Subcutaneous adipose tissue (tissue), 4 donors: Measurements from ENCODE around the gene MAP3K3. TPM values are rescaled to one million over a fixed set of nuclear protein-coding genes. Genes with fewer than 3 reads are reported as not detected.

Experiments
- total RNA-seq, 4 donors: library from RNA; depleted of rRNA; stranded (reverse); fragments of >200 nt; gene quantifications; one replicate each; pipeline ENCODE4 v1.1.0, GENCODE V29; 2016
- TF ChIP-seq, protein P1 (sequence below): fragments of 450-650 bp; IDR thresholded peaks from one replicate; pipeline ENCODE4 v1.5.1; 2016; ENCODE audit warnings: low read depth, mild to moderate bottlenecking, control low read depth, antibody characterized with exemption, moderate library complexity

The MAP3K3 gene
- total RNA-seq, 4 donors from 2014 or later, result 37.7 to 80.8 (median 62.0) TPM

DNA sequence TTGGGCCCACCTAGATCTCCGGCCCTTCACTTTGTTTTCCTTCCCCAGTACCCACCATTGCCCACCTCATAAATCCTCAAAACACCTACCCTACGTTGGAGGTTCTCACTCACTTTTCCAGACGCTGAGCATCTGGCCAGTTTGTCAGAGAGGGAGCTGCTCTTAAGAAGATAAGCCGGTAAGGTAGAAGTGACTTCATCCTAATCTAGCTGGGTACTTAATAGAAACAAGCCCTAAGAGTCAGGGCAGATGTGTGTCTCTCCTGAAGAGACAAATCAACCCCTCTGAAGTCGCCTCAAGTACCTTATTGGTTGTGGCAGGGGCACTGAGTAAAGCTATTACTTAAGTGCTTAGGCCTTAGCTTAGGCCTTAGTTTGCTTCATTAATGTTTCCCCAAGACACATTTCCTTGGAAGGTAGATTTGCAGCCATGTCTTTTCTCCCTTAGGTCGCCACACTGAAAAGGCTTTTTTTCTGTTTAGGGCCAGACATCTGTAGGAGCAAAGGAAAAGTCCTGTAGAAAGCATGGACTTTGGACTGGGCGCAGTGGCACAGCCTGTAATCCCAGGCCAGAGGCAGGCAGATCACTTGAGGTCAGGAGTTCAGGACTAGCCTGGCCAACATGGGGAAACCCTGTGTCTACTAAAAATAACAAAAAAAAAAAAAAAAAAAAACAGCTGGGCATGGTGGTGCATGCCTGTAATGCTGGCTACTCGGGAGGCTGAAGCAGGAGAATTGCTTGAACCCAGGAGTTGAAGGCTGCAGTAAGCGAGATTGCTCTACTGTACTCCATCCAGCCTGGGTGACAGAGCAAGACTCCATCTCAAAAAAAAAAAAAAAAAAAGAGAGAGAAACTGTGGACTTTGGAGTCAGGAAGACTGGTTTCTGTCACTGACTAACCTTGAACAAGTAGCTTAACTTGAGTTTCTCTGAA, 20.5 kb upstream of the MAP3K3 start:
- TF ChIP-seq, protein P1, sequence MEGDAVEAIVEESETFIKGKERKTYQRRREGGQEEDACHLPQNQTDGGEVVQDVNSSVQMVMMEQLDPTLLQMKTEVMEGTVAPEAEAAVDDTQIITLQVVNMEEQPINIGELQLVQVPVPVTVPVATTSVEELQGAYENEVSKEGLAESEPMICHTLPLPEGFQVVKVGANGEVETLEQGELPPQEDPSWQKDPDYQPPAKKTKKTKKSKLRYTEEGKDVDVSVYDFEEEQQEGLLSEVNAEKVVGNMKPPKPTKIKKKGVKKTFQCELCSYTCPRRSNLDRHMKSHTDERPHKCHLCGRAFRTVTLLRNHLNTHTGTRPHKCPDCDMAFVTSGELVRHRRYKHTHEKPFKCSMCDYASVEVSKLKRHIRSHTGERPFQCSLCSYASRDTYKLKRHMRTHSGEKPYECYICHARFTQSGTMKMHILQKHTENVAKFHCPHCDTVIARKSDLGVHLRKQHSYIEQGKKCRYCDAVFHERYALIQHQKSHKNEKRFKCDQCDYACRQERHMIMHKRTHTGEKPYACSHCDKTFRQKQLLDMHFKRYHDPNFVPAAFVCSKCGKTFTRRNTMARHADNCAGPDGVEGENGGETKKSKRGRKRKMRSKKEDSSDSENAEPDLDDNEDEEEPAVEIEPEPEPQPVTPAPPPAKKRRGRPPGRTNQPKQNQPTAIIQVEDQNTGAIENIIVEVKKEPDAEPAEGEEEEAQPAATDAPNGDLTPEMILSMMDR, result no peak

DNA sequence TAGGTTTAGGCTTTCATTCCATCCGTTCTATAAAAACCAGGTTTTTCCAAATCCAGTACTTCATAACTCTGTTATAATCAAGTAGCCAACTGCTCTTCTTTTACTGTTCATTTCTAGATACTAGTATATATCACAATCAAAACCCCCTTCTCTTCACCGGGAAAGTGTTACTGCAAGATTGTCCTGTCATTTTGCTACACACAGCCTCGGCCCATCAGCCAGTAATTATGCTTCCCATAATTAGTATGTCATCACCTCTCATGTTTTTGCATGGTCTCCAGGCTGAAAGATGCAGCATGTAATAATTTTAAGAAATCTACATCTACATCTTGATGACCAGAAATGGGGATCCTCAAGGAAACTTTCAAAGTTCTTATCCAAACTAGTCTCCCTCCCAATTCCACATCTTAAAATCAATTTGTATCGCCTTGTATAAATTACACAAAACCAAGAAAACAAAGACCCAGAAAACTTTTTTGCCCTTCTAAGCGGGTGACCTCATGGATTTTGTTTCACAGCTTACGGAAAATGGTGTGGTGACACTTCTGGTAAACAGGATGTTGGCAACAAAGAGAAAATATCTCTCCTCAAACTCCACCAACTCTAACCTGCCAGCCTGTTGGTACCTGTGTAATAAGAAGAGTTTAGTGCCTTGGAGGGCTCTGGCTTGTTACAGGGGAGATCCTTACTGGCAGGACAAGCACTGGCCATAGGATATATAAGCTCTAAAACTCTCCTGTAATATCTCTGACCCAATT, 12.2 kb upstream of the MAP3K3 start:
- TF ChIP-seq, protein P1, result no peak

DNA sequence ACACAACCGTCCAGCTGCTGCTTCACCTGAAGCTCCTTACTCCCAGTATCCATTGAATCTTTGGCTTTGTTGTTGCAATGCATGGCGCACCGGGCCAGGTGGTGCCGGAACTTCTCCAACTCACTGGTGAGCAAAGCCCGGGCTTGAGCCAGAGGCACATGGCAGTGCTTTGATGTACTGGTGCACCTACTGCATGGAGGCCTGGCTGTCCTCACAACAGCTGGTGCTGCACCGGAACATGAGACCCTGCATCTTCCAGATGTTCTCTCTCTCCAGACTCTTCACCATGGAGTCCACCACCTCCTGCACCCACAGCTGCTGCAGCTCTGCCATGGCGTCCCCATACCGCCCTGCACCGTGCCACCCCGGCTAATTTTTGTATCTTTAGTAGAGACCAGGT, 11.4 kb upstream of the MAP3K3 start:
- TF ChIP-seq, protein P1, result no peak

DNA sequence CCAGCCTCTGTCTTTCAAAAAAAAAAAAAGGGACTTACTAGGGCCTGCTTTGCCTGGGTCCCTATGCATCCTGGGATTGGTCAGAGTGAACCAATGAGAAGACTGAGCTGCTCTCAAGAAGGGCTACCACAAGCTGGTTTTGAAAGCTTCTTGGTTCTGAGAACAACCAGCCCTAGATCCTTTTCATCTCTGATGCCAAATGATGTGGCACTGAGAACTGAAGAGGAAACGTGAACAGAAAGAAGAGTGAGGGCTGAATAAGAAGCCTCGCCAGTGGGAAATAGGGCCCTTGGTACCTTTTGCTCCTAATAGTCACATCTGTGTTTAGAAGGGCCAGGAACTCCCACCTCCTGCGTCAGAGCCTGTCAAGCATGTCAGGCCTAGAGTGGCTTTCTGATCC, 10.9 kb upstream of the MAP3K3 start:
- TF ChIP-seq, protein P1, result no peak

DNA sequence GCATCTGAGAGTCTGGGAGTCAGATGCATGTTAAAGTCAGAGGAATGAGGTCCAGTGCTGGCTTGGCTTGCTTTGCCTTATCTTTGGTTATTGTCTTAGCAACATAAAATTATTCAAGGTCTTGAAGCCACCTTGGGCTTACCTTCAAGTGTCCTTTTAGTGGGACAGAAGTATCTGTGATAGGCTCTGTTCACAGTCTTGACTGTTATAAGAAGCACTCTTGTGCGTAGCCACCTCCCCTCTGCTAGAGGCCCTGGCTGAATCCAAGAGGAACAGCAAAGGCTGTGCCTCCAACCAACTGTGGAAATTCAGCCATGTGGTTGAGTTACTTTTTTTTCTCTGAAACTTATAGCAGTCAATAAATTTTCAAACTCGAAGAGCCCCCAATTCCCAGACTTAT, 8.6 kb upstream of the MAP3K3 start:
- TF ChIP-seq, protein P1, result no peak

DNA sequence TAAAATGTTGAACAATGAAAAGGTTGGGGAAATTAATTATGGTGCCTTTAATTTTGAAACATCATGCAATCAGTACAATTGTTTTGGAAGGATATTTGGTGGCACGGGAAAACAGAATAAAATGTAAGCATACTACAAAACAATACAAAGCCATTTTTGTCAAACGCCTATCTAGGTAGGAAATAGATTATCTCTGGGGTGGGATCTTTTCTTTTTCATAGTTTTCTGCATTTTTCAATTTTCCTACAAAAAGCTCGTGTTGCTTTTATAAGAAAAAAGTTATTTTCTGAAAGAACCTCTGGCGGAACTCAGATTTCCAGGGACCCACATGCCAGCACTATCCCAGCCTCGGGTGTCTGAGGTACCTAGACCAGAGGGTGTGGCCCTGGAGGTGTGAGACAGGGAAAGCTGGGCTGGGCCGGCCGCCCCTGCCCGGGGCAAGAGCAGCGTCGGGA, 961 bp upstream of the MAP3K3 start:
- TF ChIP-seq, protein P1, result no peak
